Astrocyte of the spinal cord (primary cell): ENCODE data around the gene FAN1.

Experiments
- DNase-seq: peaks from one replicate; pipeline ENCODE4 v3.0.0; 2011; ENCODE audit warnings: low read depth, low spot score
- H3K4me3 ChIP-seq: 2 replicates; pipeline ENCODE4 v1.5.1; 2011; ENCODE audit warnings: low read depth, mild to moderate bottlenecking, low read length, moderate library complexity
- in situ Hi-C: cut with HindIII; loops from 2 replicates; pipeline ENCODE4 v1.10.0; 2017; ENCODE audit warnings: low sequenced_read_pairs
- TF ChIP-seq, protein P1 (sequence below): IDR thresholded peaks from 2 replicates; pipeline ENCODE4 v1.5.1; 2012; ENCODE audit warnings: low read depth, mild to moderate bottlenecking, low read length, inconsistent platforms

The FAN1 gene

DNA sequence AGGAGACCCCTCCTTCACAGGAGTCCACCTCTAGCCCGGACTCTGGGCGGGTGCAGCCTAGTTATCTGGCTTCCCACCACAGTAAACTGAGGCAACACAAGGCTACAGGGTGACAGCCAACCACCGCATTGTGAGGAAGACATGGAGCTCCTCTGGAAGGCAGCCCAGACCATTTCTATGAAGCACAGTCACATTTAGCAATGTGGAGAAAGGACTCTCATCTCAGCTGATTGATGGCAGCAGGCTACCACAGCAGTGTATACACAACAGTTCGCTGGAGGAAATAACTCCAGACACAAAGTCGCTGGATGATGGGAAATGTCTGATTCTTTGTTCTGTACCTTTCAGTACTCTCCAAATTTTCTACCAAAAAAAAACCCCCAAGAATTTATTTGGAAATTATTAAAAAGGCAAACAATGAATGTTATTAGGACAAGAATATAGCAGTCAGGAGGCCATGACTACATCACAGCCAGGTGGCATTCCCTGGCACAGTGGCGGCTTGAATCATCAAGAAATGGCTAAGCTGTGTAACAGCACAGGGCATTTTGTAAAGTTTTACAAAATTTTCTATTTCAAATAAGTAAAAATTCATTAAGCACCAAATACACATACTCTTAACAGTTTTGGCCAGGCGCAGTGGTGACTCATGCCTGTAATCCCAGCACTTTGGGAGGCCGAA is 40.1 kb downstream of the FAN1 start:
- TF ChIP-seq, protein P1, sequence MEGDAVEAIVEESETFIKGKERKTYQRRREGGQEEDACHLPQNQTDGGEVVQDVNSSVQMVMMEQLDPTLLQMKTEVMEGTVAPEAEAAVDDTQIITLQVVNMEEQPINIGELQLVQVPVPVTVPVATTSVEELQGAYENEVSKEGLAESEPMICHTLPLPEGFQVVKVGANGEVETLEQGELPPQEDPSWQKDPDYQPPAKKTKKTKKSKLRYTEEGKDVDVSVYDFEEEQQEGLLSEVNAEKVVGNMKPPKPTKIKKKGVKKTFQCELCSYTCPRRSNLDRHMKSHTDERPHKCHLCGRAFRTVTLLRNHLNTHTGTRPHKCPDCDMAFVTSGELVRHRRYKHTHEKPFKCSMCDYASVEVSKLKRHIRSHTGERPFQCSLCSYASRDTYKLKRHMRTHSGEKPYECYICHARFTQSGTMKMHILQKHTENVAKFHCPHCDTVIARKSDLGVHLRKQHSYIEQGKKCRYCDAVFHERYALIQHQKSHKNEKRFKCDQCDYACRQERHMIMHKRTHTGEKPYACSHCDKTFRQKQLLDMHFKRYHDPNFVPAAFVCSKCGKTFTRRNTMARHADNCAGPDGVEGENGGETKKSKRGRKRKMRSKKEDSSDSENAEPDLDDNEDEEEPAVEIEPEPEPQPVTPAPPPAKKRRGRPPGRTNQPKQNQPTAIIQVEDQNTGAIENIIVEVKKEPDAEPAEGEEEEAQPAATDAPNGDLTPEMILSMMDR, result no peak
- DNase-seq, result peak; percentile 27
- in situ Hi-C loops, result no loop called here
- H3K4me3 ChIP-seq, result no peak overlapping the region

DNA sequence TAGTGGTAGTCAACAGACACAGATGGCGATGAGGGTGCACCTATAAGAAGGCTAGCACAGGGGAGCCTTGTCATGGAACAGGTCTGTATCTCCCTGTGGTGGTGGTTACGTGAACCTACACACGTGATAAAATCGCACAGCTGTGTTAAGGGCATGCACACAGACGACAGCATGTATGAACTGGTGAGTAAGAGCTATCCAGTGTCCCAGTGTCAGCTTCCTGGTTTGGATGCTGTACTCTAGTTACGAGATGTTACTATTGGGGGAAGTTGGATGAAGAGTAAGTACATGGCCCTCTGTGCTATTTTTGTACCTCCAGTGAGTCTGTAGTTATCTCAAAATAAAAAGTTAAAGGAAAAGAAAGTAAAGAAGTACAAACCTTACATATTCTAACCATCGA is 49.5 kb downstream of the FAN1 start:
- TF ChIP-seq, protein P1, result no peak
- in situ Hi-C loops, result no loop called here
- H3K4me3 ChIP-seq, result no peak overlapping the region
- no peak for DNase-seq

DNA sequence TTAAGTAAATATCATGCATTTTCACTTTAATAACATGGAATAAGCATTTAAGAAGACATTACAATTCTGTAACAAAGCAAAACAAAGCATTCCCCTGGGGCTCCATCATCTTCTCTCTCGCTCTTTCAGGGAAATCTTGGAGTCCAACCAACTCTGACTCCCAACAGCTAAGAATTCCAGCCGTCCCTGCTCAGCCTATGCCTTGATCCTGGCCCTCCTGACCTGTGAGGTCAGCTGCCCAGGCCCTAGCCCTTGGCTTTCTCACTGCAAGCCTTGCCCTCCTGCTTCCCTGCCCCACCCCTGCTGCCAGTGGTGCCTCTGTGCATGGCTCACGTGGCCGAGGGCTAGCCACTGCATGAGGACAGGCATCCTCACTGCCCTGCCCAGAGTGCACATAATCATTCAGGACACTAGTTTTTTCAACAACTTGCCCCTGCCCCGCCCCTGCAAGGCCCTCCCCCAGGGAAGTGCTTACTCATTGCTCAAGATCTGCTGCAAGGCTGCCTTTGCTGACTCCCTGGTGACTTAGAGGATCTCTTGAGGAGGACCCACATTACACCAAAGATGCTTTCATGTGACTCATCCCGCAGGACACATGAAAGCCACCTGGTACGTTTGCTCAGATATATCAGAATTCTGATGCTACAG is 50.1 kb downstream of the FAN1 start:
- TF ChIP-seq, protein P1, result no peak
- DNase-seq, result peak; percentile 83
- in situ Hi-C loops, result no loop called here
- no peak overlapping the region for H3K4me3 ChIP-seq

DNA sequence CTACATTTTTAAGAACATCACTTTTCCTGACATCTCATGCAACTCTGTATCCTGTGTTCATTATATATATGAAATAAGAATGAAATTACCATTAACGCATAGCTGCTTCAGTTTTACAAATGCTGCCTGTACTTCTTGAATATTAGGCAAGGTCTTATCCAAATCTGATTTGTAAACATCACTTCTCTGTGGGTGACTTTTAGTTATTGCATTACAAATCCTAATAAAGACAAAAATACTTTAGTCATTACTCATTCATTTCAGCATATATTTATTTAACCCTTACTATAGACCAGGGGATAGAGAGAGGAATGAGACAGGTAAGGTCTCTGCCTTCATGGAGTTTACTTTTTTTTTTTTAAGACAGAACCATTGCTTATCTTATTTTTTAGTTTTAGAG is 51.0 kb downstream of the FAN1 start:
- in situ Hi-C loops, result no loop called here
- TF ChIP-seq, protein P1, result no peak

DNA sequence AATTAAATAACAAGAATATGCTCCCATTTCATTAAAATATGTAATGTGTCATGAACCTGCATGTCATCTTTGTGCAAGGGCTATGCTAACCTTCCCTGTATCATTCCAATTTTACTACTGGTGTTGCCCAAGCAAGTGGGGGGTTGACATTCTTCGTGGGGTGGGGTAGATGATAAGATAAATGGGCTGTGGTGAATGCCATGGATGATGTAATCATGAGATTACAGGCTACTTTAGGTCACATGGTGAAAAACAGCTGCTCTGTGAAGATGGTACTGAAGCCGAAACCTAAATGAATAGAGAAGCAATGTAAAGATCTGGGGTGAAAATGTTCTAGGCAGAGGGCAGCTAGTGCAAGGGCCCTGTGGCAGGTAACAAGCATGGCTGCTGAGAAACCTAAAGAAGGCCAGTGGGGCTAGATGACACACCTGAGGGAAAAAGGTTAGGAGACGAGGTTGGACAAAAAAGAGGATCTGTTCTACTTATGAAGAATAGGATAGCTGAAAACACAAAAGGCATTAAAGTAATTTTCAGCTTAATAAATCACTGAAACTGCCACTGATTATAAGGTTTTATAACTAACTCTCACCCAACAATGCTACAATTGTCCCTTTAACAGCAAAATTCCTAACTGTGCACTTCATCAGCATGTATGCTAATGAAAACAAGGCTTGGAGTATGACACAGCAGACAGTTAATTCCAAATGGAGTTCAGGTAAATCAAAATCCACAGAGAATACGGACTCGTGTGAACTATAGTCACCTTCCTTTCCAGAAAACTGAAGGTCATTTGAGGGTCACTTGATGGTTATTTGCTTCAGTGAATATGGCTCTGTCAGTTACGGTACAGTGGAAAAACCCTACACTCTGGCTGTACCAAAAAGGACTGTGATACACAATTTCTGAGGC is 52.8 kb downstream of the FAN1 start:
- no peak for DNase-seq
- TF ChIP-seq, protein P1, result no peak
- in situ Hi-C loops, result no loop called here
- no peak overlapping the region for H3K4me3 ChIP-seq

More for the DNA sequence above, 51.0 kb downstream of the FAN1 start:
- H3K4me3 ChIP-seq, result no peak overlapping the region
- DNase-seq, result no peak

DNA sequence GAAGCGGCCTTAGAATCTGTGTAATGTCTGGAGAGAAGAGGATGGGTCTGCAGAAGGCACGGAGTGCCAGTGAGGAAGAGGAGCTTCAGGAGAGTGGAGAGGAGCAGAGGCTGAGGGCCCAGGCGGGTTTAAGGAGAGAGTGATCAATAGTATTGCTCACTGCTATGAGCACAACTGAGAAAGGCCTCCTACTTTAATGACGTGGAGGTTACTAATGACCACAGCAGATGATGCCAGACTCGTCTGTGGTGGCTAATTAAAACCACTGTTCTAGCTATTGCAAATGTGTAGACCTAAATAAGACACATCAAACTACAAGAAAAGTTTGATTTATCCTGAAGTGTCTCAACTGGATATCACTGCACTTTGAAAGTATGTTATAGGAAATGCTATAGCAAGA is 54.5 kb downstream of the FAN1 start:
- TF ChIP-seq, protein P1, result no peak
- in situ Hi-C loops, result no loop called here
- DNase-seq, result no peak

More for the DNA sequence above, 54.5 kb downstream of the FAN1 start:
- no peak overlapping the region for H3K4me3 ChIP-seq
